Activated CD8-positive, alpha-beta memory T cell treated with anti-CD3 and anti-CD28 coated beads, Interleukin-2, amount 50 U/mL, for 48 hours (primary cell): ENCODE results near the gene STYXL1.
"Not testable (repeated sequence)": the region's sequence is repeated elsewhere in the genome, so short reads cannot be mapped to it uniquely, and the experiment has no call there.

Source experiments
- DNase-seq: peaks from one replicate; pipeline ENCODE4 v3.0.0-alpha.2; 2020

The STYXL1 gene

GRCh38 chr7:76065016-76065612, 17.3 kb upstream of the STYXL1 start:
- no peak for DNase-seq

GRCh38 chr7:76064208-76064970, 16.6 kb upstream of the STYXL1 start:
- no peak for DNase-seq

GRCh38 chr7:76063525-76063924, 15.7 kb upstream of the STYXL1 start:
- DNase-seq: no peak

GRCh38 chr7:76063114-76063513, 15.3 kb upstream of the STYXL1 start:
- no peak for DNase-seq

GRCh38 chr7:76062254-76062653, 14.5 kb upstream of the STYXL1 start:
- DNase-seq: no peak

- DNase-seq: no peak
Measured at GRCh38 chr7:76060842-76061241, 13.0 kb upstream of the STYXL1 start.

GRCh38 chr7:76058745-76059144, 10.9 kb upstream of the STYXL1 start:
- not testable (repeated sequence) for DNase-seq

- DNase-seq: no peak
Measured at GRCh38 chr7:76057813-76058145, 10.0 kb upstream of the STYXL1 start.

- DNase-seq: no peak
Measured at GRCh38 chr7:76057103-76057812, 9.5 kb upstream of the STYXL1 start.

GRCh38 chr7:76056241-76056640, 8.4 kb upstream of the STYXL1 start:
- DNase-seq: no peak

GRCh38 chr7:76054123-76055120, 6.6 kb upstream of the STYXL1 start:
- DNase-seq: no peak

- DNase-seq: no peak
Measured at GRCh38 chr7:76053461-76053860, 5.7 kb upstream of the STYXL1 start.

- DNase-seq: not testable (repeated sequence)
Measured at GRCh38 chr7:76052681-76053080, 4.9 kb upstream of the STYXL1 start.

GRCh38 chr7:76051840-76052239, 4.0 kb upstream of the STYXL1 start:
- DNase-seq: no peak

- no peak for DNase-seq
Measured at GRCh38 chr7:76050545-76050944, 2.7 kb upstream of the STYXL1 start.

- DNase-seq: no peak
Measured at GRCh38 chr7:76049295-76049694, 1.5 kb upstream of the STYXL1 start.

- peak; percentile 59 for DNase-seq
Measured at GRCh38 chr7:76048668-76048988, 828 bp upstream of the STYXL1 start.

- no peak for DNase-seq
Measured at GRCh38 chr7:76047305-76047810, 442 bp downstream of the STYXL1 start.

- no peak for DNase-seq
Measured at GRCh38 chr7:76044375-76044865, 3.4 kb downstream of the STYXL1 start.

- DNase-seq: no peak
Measured at GRCh38 chr7:76040126-76040525, 7.7 kb downstream of the STYXL1 start.

GRCh38 chr7:76037310-76037709, 10.5 kb downstream of the STYXL1 start:
- DNase-seq: no peak

- DNase-seq: no peak
Measured at GRCh38 chr7:76031964-76032363, 15.8 kb downstream of the STYXL1 start.

- DNase-seq: not testable (repeated sequence)
Measured at GRCh38 chr7:76029682-76030081, 18.1 kb downstream of the STYXL1 start.
